Psoas muscle (tissue), 8 donors: ENCODE measurements around the gene ISLR. TPM values are rescaled to one million over a fixed set of nuclear protein-coding genes. Genes with fewer than 3 reads are reported as not detected.

Source experiments
- ATAC-seq, 4 donors: fragments of 200-7000 bp; cut with Tn5 transposase; one replicate each; pipeline ENCODE4 v1.9.1; 2020; ENCODE audit warnings: moderate library complexity in 3 of 4, mild to moderate bottlenecking in 2 of 4
- DNase-seq, 2 donors: peaks; one replicate each; pipeline ENCODE4 v3.0.0-alpha.2; 2020
- H3K27ac ChIP-seq: fragments of 200-600 bp; one replicate; pipeline ENCODE4 v1.8.0; 2022
- H3K27me3 ChIP-seq, 3 donors: fragments of 200-600 bp in 1 of 3; one replicate each; pipeline versions ENCODE4 v1.6.1 to v1.8.0; 2013 to 2022; ENCODE audit warnings: low read length in 2 of 3, mild to moderate bottlenecking in 2 of 3, moderate library complexity in 1 of 3; ENCODE audit not compliant: insufficient read depth in 3 of 3
- H3K36me3 ChIP-seq, 2 donors: fragments of 200-600 bp in 1 of 2; one replicate each; pipeline versions ENCODE4 v1.6.1 to v1.8.0; 2013 to 2022; ENCODE audit warnings: low read depth in 1 of 2, mild to moderate bottlenecking in 1 of 2, moderate library complexity in 1 of 2; ENCODE audit not compliant: insufficient read depth in 1 of 2
- H3K4me1 ChIP-seq: fragments of 200-600 bp; one replicate; pipeline ENCODE4 v1.8.0; 2022
- H3K4me3 ChIP-seq: fragments of 200-600 bp; one replicate; pipeline ENCODE4 v1.8.0; 2022; ENCODE audit warnings: mild to moderate bottlenecking
- H3K9me3 ChIP-seq: fragments of 200-600 bp; one replicate; pipeline ENCODE4 v1.8.0; 2022
- WGBS, 3 donors: extraction: QIAGEN DNeasy Blood & Tissue Kit; methylation state at CpG; one replicate each; pipeline versions ENCODE4 v1.1.6 to v1.1.7; 2013; 5-methylcytosine and 5-hydroxymethylcytosine counted together
- intact Hi-C, 2 donors: fragments of 100-400 bp; cut with DNase I; formaldehyde crosslinking; loops; one replicate each; pipeline versions ENCODE4 v1.11.0 to v1.14.2; 2022
- polyA plus RNA-seq, 3 donors: library from polyadenylated mRNA; stranded (reverse); fragments of 200-250 nt; gene quantifications; one replicate each; pipeline ENCODE4 v1.2.3, GENCODE V29; 2013
- total RNA-seq, 4 donors: library from RNA; stranded (reverse); fragmentation: NEBNext Ultra II Directional in 2 of 4; extraction: Animal tissue kit (Norgen Biotek cat#: 25700) in 2 of 4; gene quantifications; one replicate each; pipeline versions ENCODE4 v1.2.1 to v1.2.4, GENCODE V29; 2021 to 2023
- TF ChIP-seq, protein P1 (sequence below): fragments of 200-600 bp; IDR thresholded peaks from one replicate; pipeline ENCODE4 v1.8.0; 2022; ENCODE audit warnings: antibody characterized with exemption
- donor health status: healthy with polysubstance abuse.
- donor health status: DM: no; HTN: no; CAD: no; lungs with moderate emphysema.
- donor health status: Bipolar disorder and iron deficiency.
- donor health status: healthy.
- donor health status: DM: yes; HTN: yes; CAD: no.
- donor health status: DM: no; HTN: no; CAD: no.
- donor health status: DM: no; HTN: no; CAD: no.
- donor health status: DM: yes; HTN: yes; CAD: no.

ISLR gene
- total and polyA plus RNA-seq, 7 donors: 2.6 to 18.0 (median 4.1) TPM

- Histone ChIP-seq H3K36me3 (no peaks in the 10 kb centered on the region), H3K4me3 (no peak overlapping the region), H3K27ac (no peak overlapping the region), H3K27me3 (peaks cover 0 to 14% (median 0%) of the 10 kb centered on the region in 3 donors), H3K9me3 (no peaks in the 10 kb centered on the region), H3K4me1 (no peaks in the 10 kb centered on the region)
- intact Hi-C loops: no loop called here
- TF ChIP-seq, protein P1, sequence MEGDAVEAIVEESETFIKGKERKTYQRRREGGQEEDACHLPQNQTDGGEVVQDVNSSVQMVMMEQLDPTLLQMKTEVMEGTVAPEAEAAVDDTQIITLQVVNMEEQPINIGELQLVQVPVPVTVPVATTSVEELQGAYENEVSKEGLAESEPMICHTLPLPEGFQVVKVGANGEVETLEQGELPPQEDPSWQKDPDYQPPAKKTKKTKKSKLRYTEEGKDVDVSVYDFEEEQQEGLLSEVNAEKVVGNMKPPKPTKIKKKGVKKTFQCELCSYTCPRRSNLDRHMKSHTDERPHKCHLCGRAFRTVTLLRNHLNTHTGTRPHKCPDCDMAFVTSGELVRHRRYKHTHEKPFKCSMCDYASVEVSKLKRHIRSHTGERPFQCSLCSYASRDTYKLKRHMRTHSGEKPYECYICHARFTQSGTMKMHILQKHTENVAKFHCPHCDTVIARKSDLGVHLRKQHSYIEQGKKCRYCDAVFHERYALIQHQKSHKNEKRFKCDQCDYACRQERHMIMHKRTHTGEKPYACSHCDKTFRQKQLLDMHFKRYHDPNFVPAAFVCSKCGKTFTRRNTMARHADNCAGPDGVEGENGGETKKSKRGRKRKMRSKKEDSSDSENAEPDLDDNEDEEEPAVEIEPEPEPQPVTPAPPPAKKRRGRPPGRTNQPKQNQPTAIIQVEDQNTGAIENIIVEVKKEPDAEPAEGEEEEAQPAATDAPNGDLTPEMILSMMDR: no peak
- DNase-seq (peak; percentile 11 to 37), ATAC-seq (no peak)
- 80 to 89% (median 83%) methylated on average over 12 of the region's 12 CpGs for WGBS, 3 donors
Measured at GRCh38 chr15:74184582-74185091, 11.1 kb downstream of the ISLR start.

DNA sequence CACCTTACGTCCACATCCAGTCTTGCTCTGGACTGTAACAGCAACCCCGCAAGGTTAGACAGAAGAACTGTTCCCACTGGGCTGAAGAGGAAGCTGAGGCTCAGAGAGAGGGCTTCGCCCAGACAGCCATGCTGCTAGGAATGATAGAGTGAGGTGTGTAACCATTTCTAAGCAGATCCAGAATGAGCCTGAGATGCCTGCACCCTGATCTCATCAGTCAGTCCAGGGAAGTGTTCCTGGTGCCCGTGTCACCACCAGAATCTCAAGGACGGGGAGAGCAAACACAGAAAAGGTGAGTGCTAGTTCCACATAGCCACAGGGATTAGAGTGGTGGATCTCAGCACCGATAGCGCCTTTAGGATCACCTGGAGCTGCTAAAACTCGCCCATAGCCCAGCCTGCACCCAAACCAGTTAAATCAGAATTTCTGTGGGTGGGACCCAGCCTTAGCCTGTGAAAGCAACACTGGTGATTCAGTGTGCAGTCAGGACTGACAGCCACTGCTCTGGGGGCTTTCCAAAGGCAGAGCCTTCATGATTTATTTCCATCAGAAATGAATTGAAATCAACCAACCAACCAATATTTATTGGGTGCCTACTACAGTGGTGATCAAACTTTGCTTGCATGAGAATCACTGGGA is 12.3 kb downstream of the ISLR start:
- peaks cover 0 to 3% (median 0%) of the 10 kb centered on the region in 3 donors for H3K27me3 ChIP-seq
- H3K4me3 ChIP-seq: no peak overlapping the region
- H3K36me3 ChIP-seq: no peaks in the 10 kb centered on the region
- intact Hi-C loops: no loop called here
- no peaks in the 10 kb centered on the region for H3K9me3 ChIP-seq
- TF ChIP-seq, protein P1: no peak
- DNase-seq: peak in 1 of 2 donors; percentile 12
- H3K27ac ChIP-seq: no peak overlapping the region
- WGBS, 3 donors: 74 to 78% (median 76%) methylated on average over 8 of the region's 8 CpGs
- ATAC-seq: no peak
- H3K4me1 ChIP-seq: no peaks in the 10 kb centered on the region

DNA sequence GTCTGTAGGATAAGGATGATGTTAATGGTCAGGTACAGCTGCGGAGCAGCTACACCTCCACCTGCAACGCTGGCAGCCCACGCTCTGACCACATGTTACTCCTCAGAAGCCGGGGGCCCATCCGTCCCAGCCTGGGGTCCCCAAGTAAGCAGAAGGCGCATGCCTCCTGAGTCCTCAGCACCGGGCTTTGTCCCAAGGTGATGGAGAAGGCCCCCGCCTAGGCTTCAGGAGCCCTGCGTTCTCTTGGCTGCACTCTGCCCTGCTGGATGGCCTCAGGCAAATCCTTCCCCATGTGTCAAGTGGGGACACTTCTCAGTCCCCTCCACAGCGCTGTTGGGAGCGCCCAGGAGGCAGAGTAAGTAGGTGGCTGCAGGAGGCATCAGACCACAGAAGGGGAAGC is 14.7 kb downstream of the ISLR start:
- no peak for ATAC-seq
- Histone ChIP-seq H3K27me3 (no peaks in the 10 kb centered on the region), H3K27ac (no peak overlapping the region), H3K9me3 (no peaks in the 10 kb centered on the region), H3K4me1 (no peaks in the 10 kb centered on the region), H3K4me3 (no peak overlapping the region), H3K36me3 (no peaks in the 10 kb centered on the region)
- peak in 1 of 2 donors; percentile 26 for DNase-seq
- TF ChIP-seq, protein P1: no peak
- WGBS, 3 donors: 94 to 97% (median 96%) methylated on average over 11 of the region's 11 CpGs
- intact Hi-C loops: no loop called here

DNA sequence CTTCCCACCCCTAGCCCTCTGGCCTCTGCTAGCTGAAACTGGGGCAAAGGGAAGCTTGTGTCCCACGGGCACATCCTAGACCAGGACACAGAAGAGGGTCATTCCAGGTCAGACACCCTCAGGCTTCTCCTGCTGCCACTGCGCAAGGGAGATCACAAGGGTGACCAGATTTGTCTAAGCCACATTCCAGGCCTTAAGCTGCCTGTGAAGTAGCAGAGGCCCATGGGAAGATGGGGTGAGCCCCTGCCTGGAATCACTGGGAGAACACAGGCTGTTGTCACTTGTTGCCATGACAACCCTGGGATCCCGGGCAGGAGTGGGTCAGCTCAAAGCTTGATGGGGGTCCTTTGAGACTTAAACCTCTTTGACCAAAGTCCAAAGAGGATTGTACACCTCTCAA is 18.3 kb downstream of the ISLR start:
- DNase-seq (no peak), ATAC-seq (no peak)
- no peaks in the 10 kb centered on the region for H3K36me3 ChIP-seq
- 43 to 65% (median 48%) methylated on average over 3 of the region's 3 CpGs for WGBS, 3 donors
- peaks cover 0 to 2% (median 0%) of the 10 kb centered on the region in 3 donors for H3K27me3 ChIP-seq
- no peaks in the 10 kb centered on the region for H3K9me3 ChIP-seq
- TF ChIP-seq, protein P1: no peak
- no peak overlapping the region for H3K27ac ChIP-seq
- H3K4me3 ChIP-seq: no peak overlapping the region
- no peaks in the 10 kb centered on the region for H3K4me1 ChIP-seq
- intact Hi-C loops: no loop called here
